PFSK-1 (cell line): ENCODE measurements around the gene SEPTIN11.

Experiments
- POLR2AphosphoS5 ChIP-seq: IDR thresholded peaks from 2 replicates; pipeline ENCODE4 v1.6.1; 2012; ENCODE audit warnings: low read depth, mild to moderate bottlenecking, control low read depth, low read length, moderate library complexity
- SIN3A ChIP-seq: IDR thresholded peaks from 2 replicates; pipeline ENCODE4 v1.6.1; 2012; ENCODE audit warnings: mild to moderate bottlenecking, low read length, moderate library complexity, borderline replicate concordance; ENCODE audit not compliant: insufficient read depth
- TAF1 ChIP-seq: IDR thresholded peaks from 2 replicates; pipeline ENCODE4 v1.6.1; 2012; ENCODE audit warnings: low read length, control low read depth, borderline replicate concordance; ENCODE audit not compliant: insufficient read depth
- TF ChIP-seq, protein P1 (sequence below), 2 experiments: IDR thresholded peaks; 2 replicates each; pipeline versions ENCODE4 v1.6.1 to v1.8.0; 2011 to 2012; ENCODE audit warnings: low read depth in 2 of 2, low read length in 2 of 2, control low read depth in 1 of 2, inconsistent platforms in 1 of 2, mild to moderate bottlenecking in 1 of 2, moderate library complexity in 1 of 2; ENCODE audit not compliant: insufficient read depth in 1 of 2

DNA sequence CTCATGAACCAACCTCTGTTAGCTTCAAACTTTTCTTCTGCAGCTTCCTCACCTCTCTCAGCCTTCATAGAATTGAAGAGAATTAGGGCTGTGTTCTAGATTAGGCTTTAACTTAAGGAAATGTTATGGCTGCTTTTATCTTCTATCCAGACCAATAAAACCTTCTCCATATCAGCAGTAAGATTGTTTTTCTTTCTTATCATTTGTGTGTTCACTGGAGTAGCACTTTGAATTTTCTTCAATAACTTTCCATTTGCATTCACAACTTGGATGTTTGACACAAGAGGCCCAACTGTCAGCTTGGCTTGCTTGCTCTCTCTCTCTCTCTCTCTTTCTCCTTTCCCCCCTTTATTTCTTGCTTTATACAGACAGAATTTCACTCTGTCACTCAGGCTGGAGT, 28.8 kb upstream of the SEPTIN11 start:
- TF ChIP-seq TAF1 (no peak), SIN3A (no peak), POLR2AphosphoS5 (no peak)
- TF ChIP-seq, protein P1, sequence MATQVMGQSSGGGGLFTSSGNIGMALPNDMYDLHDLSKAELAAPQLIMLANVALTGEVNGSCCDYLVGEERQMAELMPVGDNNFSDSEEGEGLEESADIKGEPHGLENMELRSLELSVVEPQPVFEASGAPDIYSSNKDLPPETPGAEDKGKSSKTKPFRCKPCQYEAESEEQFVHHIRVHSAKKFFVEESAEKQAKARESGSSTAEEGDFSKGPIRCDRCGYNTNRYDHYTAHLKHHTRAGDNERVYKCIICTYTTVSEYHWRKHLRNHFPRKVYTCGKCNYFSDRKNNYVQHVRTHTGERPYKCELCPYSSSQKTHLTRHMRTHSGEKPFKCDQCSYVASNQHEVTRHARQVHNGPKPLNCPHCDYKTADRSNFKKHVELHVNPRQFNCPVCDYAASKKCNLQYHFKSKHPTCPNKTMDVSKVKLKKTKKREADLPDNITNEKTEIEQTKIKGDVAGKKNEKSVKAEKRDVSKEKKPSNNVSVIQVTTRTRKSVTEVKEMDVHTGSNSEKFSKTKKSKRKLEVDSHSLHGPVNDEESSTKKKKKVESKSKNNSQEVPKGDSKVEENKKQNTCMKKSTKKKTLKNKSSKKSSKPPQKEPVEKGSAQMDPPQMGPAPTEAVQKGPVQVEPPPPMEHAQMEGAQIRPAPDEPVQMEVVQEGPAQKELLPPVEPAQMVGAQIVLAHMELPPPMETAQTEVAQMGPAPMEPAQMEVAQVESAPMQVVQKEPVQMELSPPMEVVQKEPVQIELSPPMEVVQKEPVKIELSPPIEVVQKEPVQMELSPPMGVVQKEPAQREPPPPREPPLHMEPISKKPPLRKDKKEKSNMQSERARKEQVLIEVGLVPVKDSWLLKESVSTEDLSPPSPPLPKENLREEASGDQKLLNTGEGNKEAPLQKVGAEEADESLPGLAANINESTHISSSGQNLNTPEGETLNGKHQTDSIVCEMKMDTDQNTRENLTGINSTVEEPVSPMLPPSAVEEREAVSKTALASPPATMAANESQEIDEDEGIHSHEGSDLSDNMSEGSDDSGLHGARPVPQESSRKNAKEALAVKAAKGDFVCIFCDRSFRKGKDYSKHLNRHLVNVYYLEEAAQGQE (IDR thresholded peaks at IDR 0.05; ENCODE audit: insufficient read depth in 1 of 2, low read depth in 2 of 2, low read length in 2 of 2), result no peak
